Measurements from ENCODE around the gene ANO9.

DNA sequence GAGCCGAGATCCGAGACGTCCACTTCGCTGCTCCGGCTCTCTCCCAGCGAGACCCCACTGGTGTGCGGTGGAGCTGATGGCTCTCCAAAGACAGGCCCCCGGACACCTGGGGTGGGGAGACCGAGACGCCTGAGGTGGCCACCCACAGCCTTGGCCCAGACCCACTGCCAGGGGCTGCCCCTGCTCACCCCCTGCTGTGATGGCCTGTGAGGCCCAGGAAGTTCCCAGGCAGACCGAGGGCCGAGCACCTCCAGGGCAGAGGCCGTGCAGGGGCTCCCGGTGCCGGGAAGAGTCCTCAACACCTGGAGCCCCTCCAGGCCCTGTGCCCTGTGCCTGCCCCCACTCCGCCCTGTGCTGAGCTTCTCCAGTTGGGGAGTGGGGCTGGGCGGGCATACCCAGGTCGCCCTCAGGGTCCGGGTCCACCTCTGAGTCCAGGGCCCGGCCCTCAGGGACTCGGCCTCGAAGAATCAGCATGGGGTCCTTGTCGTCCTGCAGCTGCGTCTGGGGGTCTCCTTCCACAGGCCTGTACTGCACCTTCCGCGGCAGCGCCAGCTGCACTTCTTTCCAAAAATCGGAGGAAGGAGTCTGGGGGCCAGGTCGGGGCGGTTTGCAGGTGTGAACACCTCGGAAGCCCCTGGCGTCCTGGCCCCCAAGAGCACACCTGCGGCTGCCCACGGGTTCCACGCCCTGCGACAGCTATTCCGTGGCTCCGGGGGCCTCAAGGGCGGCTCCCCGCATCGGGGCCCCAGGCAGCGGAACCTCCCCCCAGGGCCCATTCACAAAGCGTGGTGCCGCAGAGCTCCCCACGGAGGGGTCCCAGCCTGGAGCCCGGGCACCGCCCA is 35.6 kb downstream of the ANO9 start:
- TF ChIP-seq, protein P1, sequence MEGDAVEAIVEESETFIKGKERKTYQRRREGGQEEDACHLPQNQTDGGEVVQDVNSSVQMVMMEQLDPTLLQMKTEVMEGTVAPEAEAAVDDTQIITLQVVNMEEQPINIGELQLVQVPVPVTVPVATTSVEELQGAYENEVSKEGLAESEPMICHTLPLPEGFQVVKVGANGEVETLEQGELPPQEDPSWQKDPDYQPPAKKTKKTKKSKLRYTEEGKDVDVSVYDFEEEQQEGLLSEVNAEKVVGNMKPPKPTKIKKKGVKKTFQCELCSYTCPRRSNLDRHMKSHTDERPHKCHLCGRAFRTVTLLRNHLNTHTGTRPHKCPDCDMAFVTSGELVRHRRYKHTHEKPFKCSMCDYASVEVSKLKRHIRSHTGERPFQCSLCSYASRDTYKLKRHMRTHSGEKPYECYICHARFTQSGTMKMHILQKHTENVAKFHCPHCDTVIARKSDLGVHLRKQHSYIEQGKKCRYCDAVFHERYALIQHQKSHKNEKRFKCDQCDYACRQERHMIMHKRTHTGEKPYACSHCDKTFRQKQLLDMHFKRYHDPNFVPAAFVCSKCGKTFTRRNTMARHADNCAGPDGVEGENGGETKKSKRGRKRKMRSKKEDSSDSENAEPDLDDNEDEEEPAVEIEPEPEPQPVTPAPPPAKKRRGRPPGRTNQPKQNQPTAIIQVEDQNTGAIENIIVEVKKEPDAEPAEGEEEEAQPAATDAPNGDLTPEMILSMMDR (conservative IDR thresholded peaks at IDR 0.05; ENCODE audit: low read depth, low read length), result no peak
- TF ChIP-seq EZH2 (IDR thresholded peaks at IDR 0.05; ENCODE audit: borderline replicate concordance, low read depth, low read length, poor library complexity, severe bottlenecking), result no peak
